ENCODE measurements around the gene TOPORS.

TOPORS gene

DNA sequence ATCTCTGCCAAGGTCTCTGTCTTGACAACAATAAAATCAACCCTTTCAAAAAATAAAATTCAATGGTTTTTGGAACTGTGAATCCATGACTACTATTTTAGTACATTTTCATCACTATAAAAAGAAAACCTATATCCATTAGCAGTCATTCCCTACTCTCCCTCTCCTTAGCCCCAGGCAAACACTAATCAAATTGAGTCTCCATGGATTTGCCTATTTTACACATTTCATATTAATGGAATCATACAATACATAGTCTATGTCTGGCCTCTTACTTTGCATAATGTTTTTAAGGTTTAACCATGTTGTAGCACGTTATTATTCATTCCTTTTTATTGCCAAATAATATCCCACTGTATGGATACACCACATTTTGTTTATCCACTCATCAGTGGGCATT lies 50.5 kb downstream of the TOPORS start:
- no peak for DNase-seq

DNA sequence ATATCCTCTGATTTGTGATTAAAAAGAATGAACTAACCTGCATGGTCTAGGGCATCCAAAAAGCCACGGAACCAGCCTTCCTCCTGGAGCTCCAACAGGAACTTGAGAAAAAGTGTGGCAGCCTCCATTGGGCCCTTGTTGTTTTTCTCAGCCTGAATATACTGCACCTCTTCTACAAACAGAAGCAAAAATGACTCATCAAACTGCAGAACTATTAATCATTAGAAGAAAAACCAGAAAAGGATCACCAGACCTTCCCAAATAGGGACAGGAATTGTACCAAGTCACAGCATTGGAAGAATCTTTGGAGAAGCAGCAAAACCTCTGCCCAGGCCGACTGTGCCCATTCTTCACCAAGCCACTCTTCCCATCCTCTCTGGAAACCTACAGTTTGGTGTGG lies 51.6 kb downstream of the TOPORS start:
- no peak for DNase-seq

DNA sequence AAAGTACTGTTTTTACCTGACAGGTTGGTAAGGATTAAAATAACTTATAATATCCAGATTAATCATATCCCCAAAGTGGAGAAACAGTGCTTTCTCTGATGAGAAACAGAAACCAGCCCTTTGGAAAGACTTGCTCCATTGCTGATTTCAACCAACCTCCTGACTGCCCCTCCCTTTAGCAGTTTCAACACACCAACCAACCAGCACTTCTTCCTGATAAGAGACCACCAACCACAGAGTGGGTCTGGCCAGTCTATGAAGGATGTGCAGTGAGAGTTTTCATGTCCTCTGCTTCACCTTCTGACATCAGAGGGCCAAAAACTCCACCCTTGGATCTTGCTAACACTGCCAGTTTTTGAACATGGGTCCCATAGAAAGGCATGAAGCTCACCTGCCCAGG lies 54.5 kb downstream of the TOPORS start:
- no peak for DNase-seq

DNA sequence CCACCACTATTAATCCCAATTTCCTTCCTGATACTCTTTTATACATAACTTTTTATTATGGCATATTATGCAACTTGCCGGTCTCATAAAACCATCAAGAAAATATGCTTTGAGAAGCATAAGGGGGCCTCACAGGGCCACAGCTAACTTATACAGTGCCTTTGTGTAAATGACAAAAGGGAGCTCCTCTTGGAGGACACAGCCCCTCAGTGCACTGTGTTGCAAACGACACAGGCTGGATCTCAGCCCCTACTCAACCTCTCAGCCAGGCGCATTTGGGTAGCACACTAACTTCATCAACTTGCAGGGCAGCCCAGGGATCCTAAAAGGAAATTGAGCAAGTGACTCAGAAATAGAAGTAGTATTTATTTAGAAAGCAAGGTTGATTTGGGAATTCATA lies 61.8 kb downstream of the TOPORS start:
- DNase-seq = no peak
